Peyer's patch (tissue), 4 donors: ENCODE measurements around the gene ZC3H13. TPM values are rescaled to one million over a fixed set of nuclear protein-coding genes. Genes with fewer than 3 reads are reported as not detected.
A peak's percentile ranks its signal among the peaks of the same experiment; 100 is the strongest.

Experiments
- DNase-seq, 3 donors: peaks; one replicate each; pipeline ENCODE4 v3.0.0-alpha.2; 2017 to 2019
- H3K27ac ChIP-seq, 4 donors: fragments of 200-600 bp; sonication (generic); one replicate each; pipeline ENCODE4 v1.5.1; 2016 to 2019
- H3K27me3 ChIP-seq, 2 donors: fragments of 200-600 bp; sonication (generic); one replicate each; pipeline ENCODE4 v1.5.1; 2019
- H3K36me3 ChIP-seq, 3 donors: fragments of 200-600 bp; sonication (generic); one replicate each; pipeline ENCODE4 v1.5.1; 2016 to 2019
- H3K4me1 ChIP-seq, 4 donors: fragments of 200-600 bp; sonication (generic); one replicate each; pipeline ENCODE4 v1.5.1; 2016 to 2019
- H3K4me3 ChIP-seq, 4 donors: fragments of 200-600 bp; sonication (generic); 1 replicate in 3 of 4; 2 replicates in 1 of 4; pipeline ENCODE4 v1.5.1; 2016 to 2019; ENCODE audit warnings: mild to moderate bottlenecking in 1 of 4
- H3K9me3 ChIP-seq, 4 donors: fragments of 200-600 bp; sonication (generic); one replicate each; pipeline ENCODE4 v1.5.1; 2016 to 2019; ENCODE audit warnings: mild to moderate bottlenecking in 1 of 4
- CTCF ChIP-seq, 6 experiments: fragments of 450-650 bp in 4 of 6; fragments of 200-600 bp in 2 of 6; sonication (generic) in 1 of 6; IDR thresholded peaks; one replicate each; pipeline ENCODE4 v1.5.1; 2017 to 2019; ENCODE audit warnings: antibody characterized with exemption in 6 of 6, mild to moderate bottlenecking in 3 of 6, moderate library complexity in 1 of 6
- POLR2A ChIP-seq, 2 donors: fragments of 450-650 bp; IDR thresholded peaks; one replicate each; pipeline ENCODE4 v1.5.1; 2017; ENCODE audit warnings: antibody characterized with exemption in 2 of 2, mild to moderate bottlenecking in 2 of 2, moderate library complexity in 2 of 2
- total RNA-seq, 4 donors: library from RNA; depleted of rRNA; stranded (reverse); fragments of >200 nt; gene quantifications; one replicate each; pipeline ENCODE4 v1.1.0, GENCODE V29; 2016

Gene ZC3H13
- total RNA-seq, 4 donors from 2014 or later: 22.6 to 71.8 (median 30.6) TPM

DNA sequence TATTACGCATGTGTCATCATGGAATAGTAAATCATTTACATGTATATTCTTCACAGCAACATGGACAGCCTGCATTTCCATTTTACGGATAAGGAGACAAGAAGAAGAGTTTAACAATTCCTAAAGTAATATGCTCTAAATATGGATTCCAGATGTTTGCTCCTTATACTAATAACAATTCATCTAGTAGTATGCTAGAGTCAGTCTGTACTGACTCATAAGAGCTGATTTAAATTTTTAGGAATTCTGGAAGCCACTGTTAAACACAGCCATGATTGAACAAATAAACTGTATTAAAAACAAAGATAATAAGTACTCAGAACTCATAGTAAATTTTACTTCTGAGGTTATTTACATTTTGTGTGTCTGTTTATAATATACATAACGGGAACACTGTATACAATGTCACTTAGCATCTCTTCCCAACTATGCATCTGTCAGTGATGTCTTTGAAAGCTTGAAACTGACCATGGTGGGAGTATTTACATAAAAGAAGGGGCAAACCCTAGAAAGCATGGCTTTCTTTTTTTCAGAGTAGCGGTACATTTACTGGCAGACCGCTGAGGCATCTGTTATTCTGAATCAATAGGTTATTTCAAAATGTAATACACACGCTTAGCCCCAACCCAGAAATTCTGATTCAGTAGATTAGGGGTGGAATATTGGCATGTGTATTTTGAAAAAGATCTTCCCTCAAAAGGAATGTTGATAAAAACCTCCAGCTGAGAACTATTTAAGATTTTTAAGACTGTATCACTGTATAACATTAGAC, 12.9 kb downstream of the ZC3H13 start:
- peaks cover 0 to 22% (median 0%) of the 10 kb centered on the region in 3 donors for H3K36me3 ChIP-seq
- no peak for DNase-seq
- no peak overlapping the region for H3K27ac ChIP-seq
- no peak overlapping the region for H3K4me3 ChIP-seq
- no peaks in the 10 kb centered on the region for H3K4me1 ChIP-seq
- TF ChIP-seq CTCF (IDR thresholded peaks at IDR 0.05) (no peak), POLR2A (IDR thresholded peaks at IDR 0.05) (no peak)
- no peaks in the 10 kb centered on the region for H3K27me3 ChIP-seq
- no peaks in the 10 kb centered on the region for H3K9me3 ChIP-seq

- DNase-seq: no peak
- peak overlapping the region in 1 of 4 donors; percentile 20 for H3K4me3 ChIP-seq
- peak overlapping the region in 1 of 4 donors; percentile 60 for H3K27ac ChIP-seq
- no peaks in the 10 kb centered on the region for H3K27me3 ChIP-seq
- TF ChIP-seq CTCF (IDR thresholded peaks at IDR 0.05) (no peak), POLR2A (IDR thresholded peaks at IDR 0.05) (no peak)
- H3K4me1 ChIP-seq: no peaks in the 10 kb centered on the region
- H3K36me3 ChIP-seq: peaks cover 0 to 27% (median 0%) of the 10 kb centered on the region in 3 donors
- no peaks in the 10 kb centered on the region for H3K9me3 ChIP-seq
These were observed 14.2 kb downstream of the ZC3H13 start for GRCh38 chr13:46038296-46038695.

GRCh38 chr13:46035066-46035465, 17.5 kb downstream of the ZC3H13 start:
- H3K4me1 ChIP-seq: no peaks in the 10 kb centered on the region
- H3K4me3 ChIP-seq: no peak overlapping the region
- H3K9me3 ChIP-seq: no peaks in the 10 kb centered on the region
- no peaks in the 10 kb centered on the region for H3K27me3 ChIP-seq
- no peak for DNase-seq
- H3K36me3 ChIP-seq: peaks cover 0 to 17% (median 0%) of the 10 kb centered on the region in 3 donors
- no peak overlapping the region for H3K27ac ChIP-seq
- no peak for TF ChIP-seq POLR2A (IDR thresholded peaks at IDR 0.05)
- no peak for TF ChIP-seq CTCF (IDR thresholded peaks at IDR 0.05)

DNA sequence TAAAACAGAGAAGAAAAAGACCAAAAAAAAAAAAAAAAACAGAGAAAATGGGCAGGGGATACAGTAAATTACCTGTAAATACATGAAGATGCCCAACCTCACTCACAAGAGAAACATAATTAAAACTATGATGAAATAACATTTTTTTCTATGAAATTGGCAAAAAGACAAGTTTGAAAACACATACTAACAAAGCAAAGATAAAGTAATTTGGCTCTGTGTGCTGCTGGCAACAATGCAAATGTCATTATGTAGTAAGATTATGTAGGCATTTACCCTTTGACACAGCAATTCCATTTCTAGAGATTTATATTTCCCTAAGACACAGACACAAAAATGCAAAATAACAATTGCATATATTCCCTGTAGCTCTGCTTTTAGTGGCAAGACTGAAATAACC, 20.2 kb downstream of the ZC3H13 start:
- Histone ChIP-seq H3K27ac (no peak overlapping the region), H3K36me3 (peaks cover 0 to 17% (median 0%) of the 10 kb centered on the region in 3 donors), H3K27me3 (no peaks in the 10 kb centered on the region), H3K9me3 (no peaks in the 10 kb centered on the region), H3K4me1 (no peaks in the 10 kb centered on the region), H3K4me3 (no peak overlapping the region)
- TF ChIP-seq CTCF (IDR thresholded peaks at IDR 0.05) (no peak), POLR2A (IDR thresholded peaks at IDR 0.05) (no peak)
- DNase-seq: no peak

DNA sequence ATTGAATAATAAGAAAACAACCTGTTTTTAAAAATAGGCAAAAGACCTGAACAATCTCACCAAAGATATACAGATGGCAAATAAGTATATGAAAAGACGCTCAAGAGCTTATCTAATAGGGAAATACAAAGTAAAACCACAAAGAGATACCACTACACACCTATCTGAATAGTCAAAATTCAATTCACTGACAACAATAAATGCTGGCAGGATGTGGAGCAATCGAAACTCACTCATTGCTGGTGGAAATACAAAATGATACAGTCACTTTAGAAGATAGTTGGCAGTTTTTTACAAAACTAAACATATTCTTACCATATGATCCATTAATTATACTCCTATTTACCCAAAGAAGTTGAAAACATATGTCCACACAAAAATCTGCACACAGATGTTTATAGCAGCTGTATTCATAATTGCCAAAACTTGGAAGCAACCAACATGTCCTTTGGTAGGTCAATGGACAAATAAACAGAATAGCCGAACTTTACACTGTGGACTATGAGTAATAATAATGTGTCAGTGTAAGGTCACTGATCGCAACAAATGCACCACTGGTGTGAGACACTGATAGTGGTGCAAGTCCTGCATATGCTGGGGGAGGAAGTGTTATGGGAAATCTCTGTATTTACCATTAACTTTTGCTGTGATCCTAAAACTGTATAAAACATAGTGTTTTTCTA, 20.8 kb downstream of the ZC3H13 start:
- TF ChIP-seq CTCF (IDR thresholded peaks at IDR 0.05) (no peak), POLR2A (IDR thresholded peaks at IDR 0.05) (no peak)
- Histone ChIP-seq H3K4me3 (no peak overlapping the region), H3K9me3 (no peaks in the 10 kb centered on the region), H3K27me3 (no peaks in the 10 kb centered on the region), H3K4me1 (no peaks in the 10 kb centered on the region), H3K27ac (no peak overlapping the region), H3K36me3 (peaks cover 0 to 17% (median 0%) of the 10 kb centered on the region in 3 donors)
- DNase-seq: no peak
